GM19238 (cell line): ENCODE results near the gene SORCS2.

ENCODE experiments used
- DNase-seq: peaks from one replicate; pipeline ENCODE4 v3.0.0; 2011; ENCODE audit warnings: low spot score; ENCODE audit not compliant: insufficient read length

Gene SORCS2

DNA sequence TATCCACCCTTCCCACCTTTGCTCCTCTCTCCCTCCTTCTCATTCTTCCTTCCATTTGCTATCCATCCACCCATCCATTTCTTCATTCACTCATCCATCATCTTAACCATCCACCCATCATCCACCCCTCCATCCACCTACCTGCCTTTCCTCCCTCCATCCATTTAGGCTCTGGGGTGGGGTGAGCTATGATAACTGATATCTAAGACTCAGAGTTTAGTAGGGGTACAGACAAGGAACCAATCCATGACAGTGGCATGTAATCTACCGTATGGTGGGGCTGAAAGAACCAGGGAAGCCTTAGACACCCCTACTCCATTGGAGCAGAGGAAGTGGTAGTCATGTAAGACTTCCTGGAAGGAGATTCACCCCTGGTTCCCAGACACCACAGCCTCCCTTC is 219.2 kb downstream of the SORCS2 start:
- DNase-seq, result no peak

DNA sequence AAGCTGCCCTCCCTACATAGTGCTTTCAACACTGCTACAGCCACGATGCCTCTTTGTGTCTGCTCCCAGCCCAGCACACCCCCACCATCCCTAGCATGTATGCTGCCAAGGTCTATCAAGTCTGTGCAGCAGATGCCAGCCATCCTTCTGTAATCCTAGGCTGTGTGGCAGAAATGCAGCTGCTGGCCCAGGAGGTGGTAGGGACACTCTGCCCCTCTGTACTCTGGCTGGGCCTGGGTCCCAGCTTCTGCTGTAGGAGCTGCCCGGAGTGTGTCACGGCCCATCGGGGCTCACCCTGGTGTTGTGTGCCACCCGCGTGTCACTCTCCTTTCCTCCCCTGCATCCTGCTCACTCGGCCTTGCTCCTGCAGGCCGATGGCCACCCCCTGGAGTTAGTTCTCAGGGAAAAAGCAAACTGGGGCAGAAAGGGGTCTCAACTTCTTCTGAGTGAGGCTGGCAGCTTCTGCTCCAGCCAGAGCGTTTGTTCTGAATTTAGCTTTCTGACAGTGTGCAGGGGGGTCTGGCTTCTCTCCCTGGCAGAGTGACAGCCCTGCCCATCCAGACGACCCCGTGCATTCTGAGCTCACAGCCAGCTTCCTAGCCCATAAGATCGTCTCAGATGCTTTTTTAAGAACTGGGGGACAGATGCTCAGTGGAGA is 219.7 kb downstream of the SORCS2 start:
- no peak for DNase-seq

- no peak for DNase-seq
Observed at GRCh38 chr4:7412554-7412912, 220.2 kb downstream of the SORCS2 start.

- DNase-seq, result no peak
Observed at GRCh38 chr4:7414046-7414445, 221.7 kb downstream of the SORCS2 start.

GRCh38 chr4:7414736-7415510 is 222.6 kb downstream of the SORCS2 start:
- DNase-seq, result no peak

DNA sequence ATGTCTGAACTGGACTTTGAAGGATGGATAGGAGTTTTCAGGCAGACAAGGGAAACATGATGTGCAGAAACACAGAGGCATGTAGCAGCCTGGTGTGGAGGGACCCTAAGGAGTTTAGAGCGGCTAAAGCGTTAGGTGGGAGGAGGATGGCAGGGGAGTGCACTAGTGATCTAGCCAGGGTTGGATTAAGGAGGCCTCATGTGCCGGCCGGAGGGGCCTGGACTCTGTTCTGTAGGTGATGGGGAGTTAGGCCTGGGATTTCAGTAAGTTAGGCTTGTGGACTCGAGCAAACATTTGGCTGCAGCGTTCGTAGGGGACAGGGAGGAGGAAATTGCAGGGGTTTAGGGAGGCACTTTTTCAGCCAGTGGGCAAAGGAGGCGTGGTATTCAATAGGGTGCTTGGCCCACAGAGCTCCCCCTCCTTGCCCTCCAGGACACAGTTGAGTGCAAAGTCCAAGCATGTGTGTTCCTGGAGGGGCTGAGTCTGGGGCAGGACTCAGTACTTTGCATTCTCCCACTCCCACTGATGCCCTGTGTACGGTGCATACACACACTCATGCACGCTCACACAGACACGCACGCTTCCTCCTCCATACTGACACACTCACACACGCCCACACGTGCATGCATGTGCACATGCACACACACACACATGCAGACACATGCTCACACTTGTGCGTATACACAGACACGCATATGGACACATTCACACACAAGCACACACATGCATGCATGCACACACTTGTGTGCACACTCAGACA is 223.8 kb downstream of the SORCS2 start:
- no peak for DNase-seq

- DNase-seq, result no peak
Observed at GRCh38 chr4:7416745-7417432, 224.6 kb downstream of the SORCS2 start.

GRCh38 chr4:7417639-7418038 is 225.3 kb downstream of the SORCS2 start:
- DNase-seq, result no peak

DNA sequence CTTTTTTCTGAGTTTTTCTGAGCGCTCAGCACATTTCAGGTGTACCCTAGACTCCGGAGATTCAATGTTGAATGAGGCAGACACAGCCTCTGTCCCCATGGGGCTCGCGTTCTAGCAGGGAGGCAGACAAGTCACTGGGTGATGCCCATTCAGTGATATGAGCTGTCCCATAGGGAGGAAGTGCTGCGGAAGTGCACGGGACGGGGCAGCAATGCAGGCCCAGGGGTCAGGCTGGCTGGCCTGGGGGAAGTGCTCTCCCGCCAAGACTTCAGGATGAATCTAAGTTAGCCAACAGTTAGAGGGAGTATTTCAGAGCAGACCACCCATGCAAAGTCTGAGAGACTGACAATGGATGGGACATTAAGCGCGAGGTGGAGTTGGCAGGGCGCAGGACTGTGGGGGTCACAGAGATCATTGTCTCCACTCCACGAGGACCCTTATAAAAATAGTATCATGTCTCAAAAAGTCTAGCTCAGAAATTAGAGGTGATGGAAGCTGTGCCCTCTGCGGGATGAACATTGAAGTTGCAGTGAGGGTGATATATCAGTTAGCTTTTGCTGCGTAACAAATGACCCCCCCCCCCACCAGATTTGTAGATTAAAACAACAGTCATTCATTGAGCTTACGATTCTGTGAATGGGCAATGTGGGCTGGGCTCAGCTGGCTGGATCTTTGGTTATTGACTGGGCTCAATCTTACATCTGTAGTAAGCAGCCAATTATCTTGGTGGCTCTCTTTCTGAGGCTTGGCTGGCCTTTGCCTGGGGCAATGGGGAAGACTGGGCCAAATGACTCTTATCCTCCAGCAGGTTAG is 226.0 kb downstream of the SORCS2 start:
- no peak for DNase-seq

DNA sequence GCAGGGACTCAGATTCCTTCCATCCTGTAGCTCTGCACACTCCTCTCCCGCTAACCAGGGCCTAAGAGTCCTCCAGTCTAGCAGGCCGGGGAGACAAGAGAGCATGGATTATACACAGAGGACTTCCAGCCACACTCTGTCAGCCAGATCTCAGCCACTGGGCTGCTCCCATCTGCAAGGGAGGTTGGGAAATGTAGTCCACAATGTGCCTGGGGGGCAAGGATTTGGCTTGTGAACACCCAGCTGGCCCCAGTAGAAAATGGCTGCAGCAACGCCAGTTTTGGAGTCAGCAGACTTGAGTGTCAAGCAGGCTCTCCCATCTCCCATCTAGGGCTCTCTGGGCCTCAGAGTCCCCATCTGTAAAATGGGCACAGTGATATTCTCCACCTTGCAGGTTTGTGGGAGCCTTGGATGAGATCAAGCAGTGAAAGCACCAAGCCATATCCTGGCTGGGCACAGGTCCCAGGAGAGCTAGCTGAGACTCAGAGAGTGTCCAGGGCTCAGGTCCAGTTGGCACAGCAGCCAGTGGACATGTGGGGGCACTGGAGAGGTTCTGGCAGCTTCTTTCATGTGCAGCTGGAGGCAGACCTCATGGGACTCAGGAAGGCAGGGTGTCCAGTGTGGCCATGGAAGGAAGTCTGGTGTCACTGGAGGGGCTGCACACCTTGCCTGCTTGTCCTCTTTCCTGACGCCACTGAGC is 227.8 kb downstream of the SORCS2 start:
- DNase-seq, result no peak

- DNase-seq, result no peak
Observed at GRCh38 chr4:7420661-7421040, 228.3 kb downstream of the SORCS2 start.

- DNase-seq, result no peak
Observed at GRCh38 chr4:7421356-7422150, 229.2 kb downstream of the SORCS2 start.

DNA sequence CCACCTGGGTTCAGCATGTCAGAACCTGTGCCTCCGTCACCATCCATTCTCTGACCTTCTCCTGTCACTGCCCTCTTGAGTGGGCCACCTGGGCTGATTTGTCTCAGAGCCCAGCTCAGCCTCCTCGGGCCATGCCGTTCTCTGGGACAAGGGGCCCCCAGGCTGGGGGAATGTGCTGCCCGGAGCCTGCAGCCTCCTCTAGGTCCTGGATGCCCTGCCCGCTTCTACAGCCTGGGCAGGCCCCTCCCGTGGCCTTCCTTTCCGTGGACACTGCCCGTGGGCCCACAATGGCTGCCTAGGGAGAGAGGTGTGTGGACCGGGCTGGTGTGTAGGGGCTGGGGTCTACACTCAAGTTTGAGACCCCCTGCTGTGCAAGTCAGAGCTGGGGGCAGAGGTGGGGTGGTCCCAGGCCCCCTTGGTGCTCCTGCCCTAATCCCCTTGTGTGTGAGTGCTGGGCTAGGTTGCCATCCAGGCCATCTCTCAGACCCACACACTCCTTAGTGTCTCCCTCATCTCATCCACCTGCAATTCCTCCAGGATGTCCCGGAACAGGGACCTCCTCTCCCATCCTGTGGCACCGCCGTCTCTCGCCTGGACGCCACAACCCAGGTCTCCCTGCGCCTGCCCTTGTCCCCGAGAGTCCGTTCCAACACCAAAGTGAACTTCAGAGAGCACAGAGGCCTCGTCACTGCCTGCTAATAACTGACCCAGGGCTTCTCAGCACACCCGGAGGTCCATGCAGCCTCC is 230.0 kb downstream of the SORCS2 start:
- no peak for DNase-seq

- no peak for DNase-seq
Observed at GRCh38 chr4:7422898-7423180, 230.5 kb downstream of the SORCS2 start.

- no peak for DNase-seq
Observed at GRCh38 chr4:7423391-7423790, 231.1 kb downstream of the SORCS2 start.

GRCh38 chr4:7423801-7424552 is 231.6 kb downstream of the SORCS2 start:
- no peak for DNase-seq

- no peak for DNase-seq
Observed at GRCh38 chr4:7424553-7425111, 232.3 kb downstream of the SORCS2 start.

- no peak for DNase-seq
Observed at GRCh38 chr4:7425124-7425523, 232.8 kb downstream of the SORCS2 start.
